HFFc6 (cell line): ENCODE results near the gene ALK. TPM values are rescaled to one million over a fixed set of nuclear protein-coding genes. Genes with fewer than 3 reads are reported as not detected.

Experiments
- DNase-seq: peaks from one replicate; pipeline ENCODE4 v3.0.0-alpha.2; 2018
- H3K27ac Mint-ChIP-seq: 2 replicates; pipeline ENCODE4 v1.8.0; 2020; ENCODE audit warnings: mild to moderate bottlenecking, mixed read lengths
- H3K27me3 Mint-ChIP-seq: 2 replicates; pipeline ENCODE4 v1.8.0; 2021; ENCODE audit warnings: mild to moderate bottlenecking, moderate library complexity, mixed read lengths; ENCODE audit not compliant: insufficient read depth
- H3K36me3 Mint-ChIP-seq: 2 replicates; pipeline ENCODE4 v1.8.0; 2021; ENCODE audit warnings: low read depth, mixed read lengths
- H3K4me1 Mint-ChIP-seq: 2 replicates; pipeline ENCODE4 v1.8.0; 2020; ENCODE audit warnings: low read depth, mixed read lengths
- H3K4me3 Mint-ChIP-seq: 2 replicates; pipeline ENCODE4 v1.8.0; 2020; ENCODE audit warnings: mild to moderate bottlenecking, moderate library complexity, mixed read lengths
- H3K9me3 Mint-ChIP-seq: 2 replicates; pipeline ENCODE4 v1.8.0; 2020; ENCODE audit warnings: mild to moderate bottlenecking, mixed read lengths
- CTCF ChIP-seq: fragments of 200-600 bp; sonication (generic); IDR thresholded peaks from 2 replicates; pipeline ENCODE4 v1.5.0; 2021; ENCODE audit warnings: antibody characterized with exemption, mild to moderate bottlenecking
- total RNA-seq, 6 experiments: library from RNA; stranded (reverse); fragmentation: NEBNext Ultra II Directional; extraction: Animal tissue kit (Norgen Biotek cat#: 25700); gene quantifications; 2 replicates in 1 of 6; 3 replicates in 5 of 6; pipeline ENCODE4 v1.2.3, GENCODE V29; 2021

ALK gene
- total RNA-seq, 6 experiments from 2014 or later: not detected

GRCh38 chr2:29570539-29570938 lies 350.8 kb downstream of the ALK start:
- Mint-ChIP-seq H3K27ac (no peak overlapping the region), H3K36me3 (no peaks in the 10 kb centered on the region), H3K4me3 (no peak overlapping the region), H3K4me1 (no peaks in the 10 kb centered on the region), H3K9me3 (no peaks in the 10 kb centered on the region), H3K27me3 (peaks cover 29% of the 10 kb centered on the region; the same call in 1 of the 2 replicates)
- no peak for DNase-seq
- no peak for TF ChIP-seq CTCF

GRCh38 chr2:29567906-29568520 lies 353.4 kb downstream of the ALK start:
- Mint-ChIP-seq H3K4me1 (no peaks in the 10 kb centered on the region), H3K4me3 (no peak overlapping the region), H3K27me3 (peaks cover 26% of the 10 kb centered on the region; the same call in 1 of the 2 replicates), H3K27ac (no peak overlapping the region), H3K9me3 (no peaks in the 10 kb centered on the region), H3K36me3 (no peaks in the 10 kb centered on the region)
- DNase-seq: no peak
- no peak for TF ChIP-seq CTCF

- no peak overlapping the region for H3K4me3 Mint-ChIP-seq
- no peak for TF ChIP-seq CTCF
- H3K36me3 Mint-ChIP-seq: no peaks in the 10 kb centered on the region
- no peak for DNase-seq
- H3K27ac Mint-ChIP-seq: no peak overlapping the region
- H3K9me3 Mint-ChIP-seq: no peaks in the 10 kb centered on the region
- peaks cover 11% of the 10 kb centered on the region; the same call in 1 of the 2 replicates for H3K27me3 Mint-ChIP-seq
- no peaks in the 10 kb centered on the region for H3K4me1 Mint-ChIP-seq
These were observed 357.7 kb downstream of the ALK start for GRCh38 chr2:29563697-29564096.

- no peak for DNase-seq
- no peak overlapping the region for H3K4me3 Mint-ChIP-seq
- no peak for TF ChIP-seq CTCF
- peaks cover 13% of the 10 kb centered on the region for H3K27me3 Mint-ChIP-seq
- no peaks in the 10 kb centered on the region for H3K36me3 Mint-ChIP-seq
- no peak overlapping the region for H3K27ac Mint-ChIP-seq
- H3K9me3 Mint-ChIP-seq: no peaks in the 10 kb centered on the region
- no peaks in the 10 kb centered on the region for H3K4me1 Mint-ChIP-seq
These were observed 358.5 kb downstream of the ALK start for GRCh38 chr2:29562896-29563295.

- Mint-ChIP-seq H3K27me3 (peaks cover 14% of the 10 kb centered on the region), H3K36me3 (no peaks in the 10 kb centered on the region), H3K27ac (no peak overlapping the region), H3K9me3 (no peaks in the 10 kb centered on the region), H3K4me3 (no peak overlapping the region), H3K4me1 (no peaks in the 10 kb centered on the region)
- no peak for DNase-seq
- no peak for TF ChIP-seq CTCF
These were observed 359.1 kb downstream of the ALK start for GRCh38 chr2:29562319-29562718.
